SK-N-SH treated with all-trans-retinoic acid at 6 μM for 48 hours (cell line): Measurements from ENCODE around the gene MYD88.

ENCODE experiments used
- ATAC-seq: fragments of 200-7000 bp; cut with Tn5 transposase; 3 replicates; pipeline ENCODE4 v1.9.1; 2020; ENCODE audit warnings: mild to moderate bottlenecking, moderate library complexity
- ARNTL ChIP-seq: fragments of 450-650 bp; formaldehyde crosslinking; IDR thresholded peaks from 2 replicates; pipeline ENCODE4 v1.5.0; 2020; ENCODE audit warnings: low read depth, mild to moderate bottlenecking, moderate library complexity, borderline replicate concordance
- BACH2 ChIP-seq: fragments of 250-450 bp; sonication (Bioruptor Pico); IDR thresholded peaks from 2 replicates; pipeline ENCODE4 v1.9.0; 2021; ENCODE audit warnings: mild to moderate bottlenecking, borderline replicate concordance
- CSDC2 ChIP-seq: fragments of 250-450 bp; sonication (Bioruptor Pico); IDR thresholded peaks from 2 replicates; pipeline ENCODE4 v1.5.0; 2020; ENCODE audit warnings: mild to moderate bottlenecking, moderate library complexity
- ESRRG ChIP-seq: fragments of 250-450 bp; sonication (Bioruptor Pico); IDR thresholded peaks from 2 replicates; pipeline ENCODE4 v1.6.1; 2021; ENCODE audit warnings: mild to moderate bottlenecking
- GLIS3 ChIP-seq: fragments of 250-450 bp; sonication (Bioruptor Pico); IDR thresholded peaks from 2 replicates; pipeline ENCODE4 v1.5.0; 2020; ENCODE audit warnings: mild to moderate bottlenecking, moderate library complexity
- ISL1 ChIP-seq: fragments of 250-450 bp; sonication (Bioruptor Pico); IDR thresholded peaks from 2 replicates; pipeline ENCODE4 v2.1.2; 2022; ENCODE audit warnings: mild to moderate bottlenecking, moderate library complexity
- OSR1 ChIP-seq: fragments of 250-450 bp; sonication (Bioruptor Pico); IDR thresholded peaks from 2 replicates; pipeline ENCODE4 v1.8.0; 2022; ENCODE audit warnings: moderate library complexity, mild to moderate bottlenecking, inconsistent platforms
- PPARA ChIP-seq: fragments of 250-450 bp; sonication (Bioruptor Pico); IDR thresholded peaks from 2 replicates; pipeline ENCODE4 v1.5.0; 2020; ENCODE audit warnings: mild to moderate bottlenecking, borderline replicate concordance
- RARB ChIP-seq: fragments of 250-450 bp; sonication (Bioruptor Pico); IDR thresholded peaks from 2 replicates; pipeline ENCODE4 v1.8.0; 2021; ENCODE audit warnings: mild to moderate bottlenecking, moderate library complexity
- SNAI2 ChIP-seq: fragments of 250-450 bp; sonication (Bioruptor Pico); IDR thresholded peaks from 2 replicates; pipeline ENCODE4 v1.5.0; 2020; ENCODE audit warnings: mild to moderate bottlenecking, moderate library complexity
- TCF4 ChIP-seq: fragments of 250-450 bp; sonication (Bioruptor Pico); IDR thresholded peaks from 2 replicates; pipeline ENCODE4 v1.8.0; 2021; ENCODE audit warnings: mild to moderate bottlenecking, moderate library complexity, borderline replicate concordance
- TOX ChIP-seq: fragments of 250-450 bp; sonication (Bioruptor Pico); IDR thresholded peaks from 2 replicates; pipeline ENCODE4 v1.8.0; 2021; ENCODE audit warnings: mild to moderate bottlenecking, moderate library complexity, borderline replicate concordance
- ZC3H10 ChIP-seq: fragments of 250-450 bp; sonication (Bioruptor Pico); IDR thresholded peaks from 2 replicates; pipeline ENCODE4 v1.5.1; 2021; ENCODE audit warnings: mild to moderate bottlenecking, moderate library complexity
- ZFP3 ChIP-seq: fragments of 250-450 bp; sonication (Bioruptor Pico); IDR thresholded peaks from 2 replicates; pipeline ENCODE4 v1.5.0; 2020; ENCODE audit warnings: mild to moderate bottlenecking, moderate library complexity
- ZFP30 ChIP-seq: fragments of 450-650 bp; formaldehyde crosslinking; IDR thresholded peaks from 2 replicates; pipeline ENCODE4 v1.5.0; 2022; ENCODE audit warnings: mild to moderate bottlenecking, moderate library complexity
- ZNF565 ChIP-seq: fragments of 450-650 bp; formaldehyde crosslinking; conservative IDR thresholded peaks from 2 replicates; pipeline ENCODE4 v1.5.0; 2020; ENCODE audit warnings: low read depth, mild to moderate bottlenecking, moderate library complexity
- ZNF8 ChIP-seq: fragments of 450-650 bp; formaldehyde crosslinking; IDR thresholded peaks from 2 replicates; pipeline ENCODE4 v1.5.0; 2020; ENCODE audit warnings: mild to moderate bottlenecking, moderate library complexity
- TF ChIP-seq, protein P1 (sequence below): fragments of 250-450 bp; sonication (Bioruptor Pico); IDR thresholded peaks from 2 replicates; pipeline ENCODE4 v1.8.0; 2020; ENCODE audit warnings: mild to moderate bottlenecking, moderate library complexity, borderline replicate concordance
- TF ChIP-seq, protein P2 (sequence below): fragments of 250-450 bp; sonication (Bioruptor Pico); IDR thresholded peaks from 2 replicates; pipeline ENCODE4 v1.5.0; 2020; ENCODE audit warnings: mild to moderate bottlenecking, moderate library complexity
- TF ChIP-seq, protein P3 (sequence below): fragments of 250-450 bp; sonication (Bioruptor Pico); IDR thresholded peaks from 2 replicates; pipeline ENCODE4 v1.5.1; 2020; ENCODE audit warnings: low read depth, mild to moderate bottlenecking, moderate library complexity
- TF ChIP-seq, protein P4 (sequence below): fragments of 250-450 bp; sonication (Bioruptor Pico); IDR thresholded peaks from 2 replicates; pipeline ENCODE4 v1.8.0; 2021; ENCODE audit warnings: low read depth, mild to moderate bottlenecking, moderate library complexity, borderline replicate concordance

MYD88 gene

DNA sequence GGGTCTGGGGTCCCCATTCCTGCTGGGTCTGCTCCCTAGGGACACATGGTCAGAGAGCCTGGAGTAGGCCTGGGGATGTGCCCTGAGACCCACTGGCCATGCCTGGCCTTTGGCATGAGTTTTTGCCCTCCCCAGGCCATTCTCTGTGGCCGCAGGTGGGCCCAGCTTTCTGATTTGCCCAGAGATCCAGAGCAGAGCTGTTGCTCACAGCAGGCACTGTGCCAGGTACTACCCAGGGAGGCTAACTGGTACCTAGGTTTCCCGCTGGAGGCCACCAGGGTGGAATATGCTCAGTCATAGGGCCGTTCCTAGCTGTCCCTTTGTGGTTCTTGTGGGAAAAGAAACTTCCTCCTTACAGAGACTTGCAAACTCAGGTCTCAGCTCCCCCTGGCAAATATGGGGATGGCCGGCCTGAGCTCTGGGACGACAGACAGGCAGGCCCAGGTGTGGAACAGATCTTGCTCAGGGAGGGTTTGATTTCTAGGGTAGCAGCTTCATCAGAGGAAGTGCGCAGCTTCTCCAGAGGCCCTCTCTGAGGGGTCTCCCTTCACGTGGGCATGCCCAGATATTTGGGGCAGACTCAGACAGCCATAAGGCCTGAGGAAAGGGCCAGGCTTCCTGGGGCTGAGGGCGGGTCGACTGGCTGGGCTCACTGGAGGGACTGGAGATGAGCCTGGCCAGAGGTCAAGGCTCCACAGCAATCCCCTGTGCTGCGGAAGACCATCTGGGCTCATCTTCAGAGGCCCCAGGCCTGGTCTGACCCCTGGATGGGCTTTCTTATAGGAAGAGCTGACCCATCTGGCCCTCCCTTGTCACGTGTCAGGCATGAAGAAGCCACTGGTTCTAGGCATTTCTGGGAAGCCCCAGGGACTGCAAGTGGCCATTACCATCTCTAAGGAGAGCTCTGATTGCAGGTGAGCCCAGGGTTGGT, 29.5 kb upstream of the MYD88 start (continued):
- TF ChIP-seq, protein P1, sequence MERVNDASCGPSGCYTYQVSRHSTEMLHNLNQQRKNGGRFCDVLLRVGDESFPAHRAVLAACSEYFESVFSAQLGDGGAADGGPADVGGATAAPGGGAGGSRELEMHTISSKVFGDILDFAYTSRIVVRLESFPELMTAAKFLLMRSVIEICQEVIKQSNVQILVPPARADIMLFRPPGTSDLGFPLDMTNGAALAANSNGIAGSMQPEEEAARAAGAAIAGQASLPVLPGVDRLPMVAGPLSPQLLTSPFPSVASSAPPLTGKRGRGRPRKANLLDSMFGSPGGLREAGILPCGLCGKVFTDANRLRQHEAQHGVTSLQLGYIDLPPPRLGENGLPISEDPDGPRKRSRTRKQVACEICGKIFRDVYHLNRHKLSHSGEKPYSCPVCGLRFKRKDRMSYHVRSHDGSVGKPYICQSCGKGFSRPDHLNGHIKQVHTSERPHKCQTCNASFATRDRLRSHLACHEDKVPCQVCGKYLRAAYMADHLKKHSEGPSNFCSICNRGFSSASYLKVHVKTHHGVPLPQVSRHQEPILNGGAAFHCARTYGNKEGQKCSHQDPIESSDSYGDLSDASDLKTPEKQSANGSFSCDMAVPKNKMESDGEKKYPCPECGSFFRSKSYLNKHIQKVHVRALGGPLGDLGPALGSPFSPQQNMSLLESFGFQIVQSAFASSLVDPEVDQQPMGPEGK (CRISPR knock-in tag): no peak
- TF ChIP-seq ARNTL (CRISPR knock-in tag): no peak
- no peak for TF ChIP-seq CSDC2 (CRISPR knock-in tag)
- no peak for TF ChIP-seq ZNF8 (CRISPR knock-in tag)
- TF ChIP-seq, all 23 proteins: peak for 0

DNA sequence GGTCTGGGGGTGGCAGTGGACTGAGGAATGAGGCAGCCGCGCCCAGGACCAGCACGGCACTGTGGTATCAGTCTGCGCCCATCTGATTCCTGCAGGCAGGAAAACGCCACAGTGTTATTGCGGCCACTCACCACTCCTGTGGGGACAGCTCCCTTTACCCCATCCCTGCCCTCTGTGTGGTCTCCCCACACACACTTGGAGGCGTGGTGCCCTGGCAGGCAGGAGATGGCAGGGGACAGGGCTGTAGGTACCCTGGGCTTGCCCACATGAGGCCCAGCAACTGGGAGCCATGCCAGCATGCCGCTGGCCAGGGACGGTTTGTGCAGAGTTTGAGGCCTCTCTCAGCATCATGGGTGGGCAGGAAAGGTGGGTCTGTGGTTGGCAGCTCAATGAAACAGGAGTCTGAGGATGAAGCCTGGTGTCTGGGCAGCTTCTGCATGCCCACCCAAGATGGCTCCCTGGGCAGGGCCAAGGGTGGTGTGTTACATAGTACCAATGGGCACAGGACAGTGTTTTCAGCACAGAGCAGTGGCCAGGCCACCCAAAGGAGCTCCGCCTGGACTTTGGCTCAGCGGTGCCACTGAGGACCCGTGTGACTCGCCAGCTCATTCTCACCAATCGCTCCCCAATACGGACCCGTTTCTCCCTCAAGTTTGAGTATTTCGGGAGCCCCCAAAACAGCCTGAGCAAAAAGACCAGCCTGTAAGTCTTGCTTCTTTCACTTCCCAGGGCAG, 28.7 kb upstream of the MYD88 start:
- TF ChIP-seq ZNF565 (CRISPR knock-in tag) (no peak), RARB (CRISPR knock-in tag) (no peak), GLIS3 (no peak), ZNF8 (CRISPR knock-in tag) (no peak), SNAI2 (CRISPR knock-in tag) (no peak), ESRRG (CRISPR knock-in tag) (no peak), TOX (no peak)
- TF ChIP-seq, all 23 proteins: peak for 0
- ATAC-seq: no peak

DNA sequence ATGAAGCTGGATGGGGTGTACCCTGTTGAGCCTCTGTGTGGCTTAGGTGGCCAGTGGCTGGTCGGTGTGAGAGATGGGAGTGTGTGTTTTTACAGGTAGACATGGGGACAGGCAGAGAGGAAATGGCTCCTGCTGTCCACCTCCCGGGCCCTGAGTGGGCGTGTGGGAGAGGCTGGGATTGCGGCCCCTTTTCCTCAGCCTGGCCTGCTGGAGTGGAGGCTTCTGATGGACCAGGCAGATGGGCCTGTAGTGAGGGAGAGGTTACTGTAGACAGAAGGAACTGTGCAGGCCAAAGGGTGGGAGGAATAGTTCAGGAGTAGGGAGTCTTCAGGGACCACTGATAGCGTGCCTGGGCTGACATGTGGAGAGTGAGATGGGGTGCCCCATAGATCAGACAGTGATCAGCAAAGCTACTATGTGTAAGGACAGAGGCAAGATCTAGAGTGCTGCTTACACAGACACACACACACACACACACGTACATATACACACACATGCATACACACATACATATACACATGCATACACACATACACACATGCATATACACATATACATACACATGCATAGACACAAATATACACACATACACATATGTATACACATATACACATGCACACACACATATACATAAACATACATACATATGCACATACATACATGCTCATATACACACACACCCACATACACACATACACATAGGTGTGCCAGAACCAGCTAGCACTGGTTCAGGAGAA, 28.0 kb upstream of the MYD88 start:
- no peak for ATAC-seq
- TF ChIP-seq, protein P1 (CRISPR knock-in tag): no peak
- TF ChIP-seq ZFP30 (CRISPR knock-in tag): no peak
- no peak for TF ChIP-seq TCF4 (CRISPR knock-in tag)
- no peak for TF ChIP-seq ARNTL (CRISPR knock-in tag)
- TF ChIP-seq, protein P2, sequence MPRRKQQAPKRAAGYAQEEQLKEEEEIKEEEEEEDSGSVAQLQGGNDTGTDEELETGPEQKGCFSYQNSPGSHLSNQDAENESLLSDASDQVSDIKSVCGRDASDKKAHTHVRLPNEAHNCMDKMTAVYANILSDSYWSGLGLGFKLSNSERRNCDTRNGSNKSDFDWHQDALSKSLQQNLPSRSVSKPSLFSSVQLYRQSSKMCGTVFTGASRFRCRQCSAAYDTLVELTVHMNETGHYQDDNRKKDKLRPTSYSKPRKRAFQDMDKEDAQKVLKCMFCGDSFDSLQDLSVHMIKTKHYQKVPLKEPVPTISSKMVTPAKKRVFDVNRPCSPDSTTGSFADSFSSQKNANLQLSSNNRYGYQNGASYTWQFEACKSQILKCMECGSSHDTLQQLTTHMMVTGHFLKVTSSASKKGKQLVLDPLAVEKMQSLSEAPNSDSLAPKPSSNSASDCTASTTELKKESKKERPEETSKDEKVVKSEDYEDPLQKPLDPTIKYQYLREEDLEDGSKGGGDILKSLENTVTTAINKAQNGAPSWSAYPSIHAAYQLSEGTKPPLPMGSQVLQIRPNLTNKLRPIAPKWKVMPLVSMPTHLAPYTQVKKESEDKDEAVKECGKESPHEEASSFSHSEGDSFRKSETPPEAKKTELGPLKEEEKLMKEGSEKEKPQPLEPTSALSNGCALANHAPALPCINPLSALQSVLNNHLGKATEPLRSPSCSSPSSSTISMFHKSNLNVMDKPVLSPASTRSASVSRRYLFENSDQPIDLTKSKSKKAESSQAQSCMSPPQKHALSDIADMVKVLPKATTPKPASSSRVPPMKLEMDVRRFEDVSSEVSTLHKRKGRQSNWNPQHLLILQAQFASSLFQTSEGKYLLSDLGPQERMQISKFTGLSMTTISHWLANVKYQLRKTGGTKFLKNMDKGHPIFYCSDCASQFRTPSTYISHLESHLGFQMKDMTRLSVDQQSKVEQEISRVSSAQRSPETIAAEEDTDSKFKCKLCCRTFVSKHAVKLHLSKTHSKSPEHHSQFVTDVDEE: no peak

DNA sequence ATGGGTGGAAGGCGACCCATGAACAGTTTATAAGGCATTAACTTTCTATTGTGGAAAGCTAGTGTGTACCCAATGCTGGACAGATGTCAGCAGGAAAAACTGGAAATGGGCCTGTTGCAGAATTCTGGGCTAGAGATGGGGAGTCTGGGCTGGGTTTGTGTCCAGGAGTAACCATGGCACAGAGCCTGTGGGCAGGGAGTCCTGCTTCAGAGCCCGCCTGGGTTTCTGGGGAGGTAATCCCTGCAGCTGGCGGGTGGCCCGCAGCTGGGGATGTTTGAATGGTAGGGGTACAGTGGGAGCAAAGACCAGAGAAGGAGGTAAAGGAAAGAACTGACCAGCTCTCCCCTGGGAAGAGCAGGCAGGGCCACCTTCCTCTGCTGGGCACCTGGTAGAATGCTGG, 27.3 kb upstream of the MYD88 start:
- no peak for ATAC-seq
- TF ChIP-seq ZFP3 (CRISPR knock-in tag) (no peak), ZNF565 (CRISPR knock-in tag) (no peak), OSR1 (CRISPR knock-in tag) (no peak), TCF4 (CRISPR knock-in tag) (no peak), BACH2 (no peak), ESRRG (CRISPR knock-in tag) (no peak), CSDC2 (CRISPR knock-in tag) (no peak), PPARA (CRISPR knock-in tag) (no peak), ZFP30 (CRISPR knock-in tag) (no peak), ZC3H10 (CRISPR knock-in tag) (no peak), ARNTL (CRISPR knock-in tag) (no peak), GLIS3 (no peak), ISL1 (CRISPR knock-in tag) (no peak)
- TF ChIP-seq, protein P1 (CRISPR knock-in tag): no peak
- TF ChIP-seq, protein P3, sequence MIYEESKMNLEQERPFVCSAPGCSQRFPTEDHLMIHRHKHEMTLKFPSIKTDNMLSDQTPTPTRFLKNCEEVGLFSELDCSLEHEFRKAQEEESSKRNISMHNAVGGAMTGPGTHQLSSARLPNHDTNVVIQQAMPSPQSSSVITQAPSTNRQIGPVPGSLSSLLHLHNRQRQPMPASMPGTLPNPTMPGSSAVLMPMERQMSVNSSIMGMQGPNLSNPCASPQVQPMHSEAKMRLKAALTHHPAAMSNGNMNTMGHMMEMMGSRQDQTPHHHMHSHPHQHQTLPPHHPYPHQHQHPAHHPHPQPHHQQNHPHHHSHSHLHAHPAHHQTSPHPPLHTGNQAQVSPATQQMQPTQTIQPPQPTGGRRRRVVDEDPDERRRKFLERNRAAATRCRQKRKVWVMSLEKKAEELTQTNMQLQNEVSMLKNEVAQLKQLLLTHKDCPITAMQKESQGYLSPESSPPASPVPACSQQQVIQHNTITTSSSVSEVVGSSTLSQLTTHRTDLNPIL (CRISPR knock-in tag): no peak
- TF ChIP-seq, protein P4, sequence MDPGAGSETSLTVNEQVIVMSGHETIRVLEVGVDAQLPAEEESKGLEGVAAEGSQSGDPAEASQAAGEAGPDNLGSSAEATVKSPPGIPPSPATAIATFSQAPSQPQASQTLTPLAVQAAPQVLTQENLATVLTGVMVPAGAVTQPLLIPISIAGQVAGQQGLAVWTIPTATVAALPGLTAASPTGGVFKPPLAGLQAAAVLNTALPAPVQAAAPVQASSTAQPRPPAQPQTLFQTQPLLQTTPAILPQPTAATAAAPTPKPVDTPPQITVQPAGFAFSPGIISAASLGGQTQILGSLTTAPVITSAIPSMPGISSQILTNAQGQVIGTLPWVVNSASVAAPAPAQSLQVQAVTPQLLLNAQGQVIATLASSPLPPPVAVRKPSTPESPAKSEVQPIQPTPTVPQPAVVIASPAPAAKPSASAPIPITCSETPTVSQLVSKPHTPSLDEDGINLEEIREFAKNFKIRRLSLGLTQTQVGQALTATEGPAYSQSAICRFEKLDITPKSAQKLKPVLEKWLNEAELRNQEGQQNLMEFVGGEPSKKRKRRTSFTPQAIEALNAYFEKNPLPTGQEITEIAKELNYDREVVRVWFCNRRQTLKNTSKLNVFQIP (CRISPR knock-in tag): no peak
